Activated naive CD4-positive, alpha-beta T cell treated with anti-CD3 and anti-CD28 coated beads, Interleukin-2, amount 50 U/mL, for 72 hours (primary cell): ENCODE results near the gene EPM2A. TPM values are rescaled to one million over a fixed set of nuclear protein-coding genes. Genes with fewer than 3 reads are reported as not detected.

Source experiments
- ATAC-seq, 2 donors: fragments of 150-1000 bp; cut with Tn5 transposase; 2 replicates each; pipeline ENCODE4 v1.10.0; 2021; ENCODE audit warnings: mild to moderate bottlenecking in 2 of 2, moderate library complexity in 2 of 2
- DNase-seq, 2 donors: peaks; one replicate each; pipeline ENCODE4 v3.0.0; 2021 to 2022; ENCODE audit warnings: low spot score in 2 of 2
- H3K27ac Mint-ChIP-seq, 2 donors: one replicate each; pipeline ENCODE4 v1.8.0; 2022; ENCODE audit warnings: mild to moderate bottlenecking in 2 of 2, mixed read lengths in 2 of 2
- H3K36me3 Mint-ChIP-seq, 2 donors: one replicate each; pipeline ENCODE4 v1.8.0; 2022; ENCODE audit warnings: mixed read lengths in 2 of 2
- H3K9me3 Mint-ChIP-seq, 2 donors: one replicate each; pipeline ENCODE4 v1.8.0; 2022; ENCODE audit warnings: mixed read lengths in 2 of 2
- total RNA-seq, 2 donors: library from RNA; stranded (reverse); gene quantifications; one replicate each; pipeline ENCODE4 v1.2.3, GENCODE V29; 2022

EPM2A gene
- total RNA-seq, 2 donors from 2014 or later = 7.4 to 9.8 TPM

- peaks cover 0 to 5% of the 10 kb centered on the region in 2 donors for H3K36me3 Mint-ChIP-seq
- H3K27ac Mint-ChIP-seq = peak overlapping the region in 1 of 2 donors; percentile 99
- ATAC-seq (no peak), DNase-seq (no peak)
- H3K9me3 Mint-ChIP-seq = no peaks in the 10 kb centered on the region
Measured at GRCh38 chr6:145736661-145737144, 1.4 kb upstream of the EPM2A start.

GRCh38 chr6:145734486-145735355 is 599 bp downstream of the EPM2A start:
- DNase-seq = peak; percentile 65 to 83
- ATAC-seq = peak; percentile 70 to 80
- Mint-ChIP-seq H3K9me3 (peaks cover 7 to 13% of the 10 kb centered on the region in 2 donors), H3K36me3 (peaks cover 9 to 11% of the 10 kb centered on the region in 2 donors), H3K27ac (peak overlapping the region; percentile 97)

- Mint-ChIP-seq H3K36me3 (peaks cover 16 to 18% of the 10 kb centered on the region in 2 donors), H3K9me3 (peaks cover 10 to 17% of the 10 kb centered on the region in 2 donors), H3K27ac (peak overlapping the region in 1 of 2 donors; percentile 97)
- ATAC-seq (no peak), DNase-seq (no peak)
Measured at GRCh38 chr6:145733810-145734209, 1.5 kb downstream of the EPM2A start.

GRCh38 chr6:145733207-145733606 is 2.1 kb downstream of the EPM2A start:
- peaks cover 13 to 21% of the 10 kb centered on the region in 2 donors for H3K9me3 Mint-ChIP-seq
- no peak for DNase-seq
- H3K36me3 Mint-ChIP-seq = peaks cover 21 to 24% of the 10 kb centered on the region in 2 donors
- no peak for ATAC-seq
- H3K27ac Mint-ChIP-seq = no peak overlapping the region

GRCh38 chr6:145731447-145731846 is 3.9 kb downstream of the EPM2A start:
- peaks cover 13 to 27% of the 10 kb centered on the region in 2 donors for H3K9me3 Mint-ChIP-seq
- DNase-seq = no peak
- H3K36me3 Mint-ChIP-seq = peaks cover 23 to 31% of the 10 kb centered on the region in 2 donors
- no peak overlapping the region for H3K27ac Mint-ChIP-seq
- ATAC-seq = no peak

GRCh38 chr6:145729887-145730286 is 5.4 kb downstream of the EPM2A start:
- Mint-ChIP-seq H3K27ac (no peak overlapping the region), H3K9me3 (peaks cover 13 to 27% of the 10 kb centered on the region in 2 donors), H3K36me3 (peaks cover 18 to 31% of the 10 kb centered on the region in 2 donors)
- no peak for DNase-seq
- no peak for ATAC-seq

- ATAC-seq = no peak
- DNase-seq = no peak
Measured at GRCh38 chr6:145728444-145729385, 6.6 kb downstream of the EPM2A start.

GRCh38 chr6:145727817-145728388 is 7.4 kb downstream of the EPM2A start:
- Mint-ChIP-seq H3K36me3 (peaks cover 18 to 31% of the 10 kb centered on the region in 2 donors), H3K9me3 (peaks cover 13 to 27% of the 10 kb centered on the region in 2 donors), H3K27ac (peak overlapping the region in 1 of 2 donors; percentile 56)
- ATAC-seq = peak in 1 of 2 donors; percentile 69
- no peak for DNase-seq

More at GRCh38 chr6:145728444-145729385, 6.6 kb downstream of the EPM2A start:
- H3K36me3 Mint-ChIP-seq = peaks cover 18 to 31% of the 10 kb centered on the region in 2 donors
- H3K9me3 Mint-ChIP-seq = peaks cover 13 to 27% of the 10 kb centered on the region in 2 donors
- H3K27ac Mint-ChIP-seq = no peak overlapping the region

GRCh38 chr6:145725570-145725969 is 9.8 kb downstream of the EPM2A start:
- H3K9me3 Mint-ChIP-seq = peaks cover 17 to 26% of the 10 kb centered on the region in 2 donors
- no peak overlapping the region for H3K27ac Mint-ChIP-seq
- H3K36me3 Mint-ChIP-seq = peaks cover 24 to 40% of the 10 kb centered on the region in 2 donors
- DNase-seq (no peak), ATAC-seq (peak in 1 of 2 donors; percentile 82)

GRCh38 chr6:145723646-145724045 is 11.7 kb downstream of the EPM2A start:
- ATAC-seq = no peak
- DNase-seq = no peak
- Mint-ChIP-seq H3K27ac (no peak overlapping the region), H3K9me3 (peaks cover 7 to 14% of the 10 kb centered on the region in 2 donors), H3K36me3 (peaks cover 12 to 20% of the 10 kb centered on the region in 2 donors)

DNA sequence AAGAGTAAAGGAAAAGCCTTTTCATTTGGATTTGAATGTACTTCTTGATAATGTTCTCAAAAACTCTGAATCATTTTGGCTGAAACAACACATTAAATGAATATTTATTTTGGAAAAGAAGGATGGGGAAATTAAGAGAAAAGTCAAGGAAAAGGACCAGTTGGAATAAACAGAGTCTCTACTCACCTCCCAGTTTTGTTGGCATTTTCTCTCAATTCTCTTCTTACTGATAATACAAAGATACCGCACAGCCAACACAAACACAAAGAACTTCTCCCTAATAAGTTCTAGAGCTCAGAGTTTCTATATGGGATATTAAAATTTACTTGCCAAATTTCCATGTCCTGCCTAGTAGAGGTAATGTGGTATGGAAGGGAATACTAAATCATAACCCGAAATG is 13.1 kb downstream of the EPM2A start:
- DNase-seq (no peak), ATAC-seq (no peak)
- Mint-ChIP-seq H3K36me3 (peaks cover 6 to 10% of the 10 kb centered on the region in 2 donors), H3K27ac (no peak overlapping the region), H3K9me3 (peaks cover 4 to 5% of the 10 kb centered on the region in 2 donors)

- H3K9me3 Mint-ChIP-seq = peaks cover 7 to 13% of the 10 kb centered on the region in 2 donors
- DNase-seq = no peak
- ATAC-seq = no peak
- no peak overlapping the region for H3K27ac Mint-ChIP-seq
- peaks cover 15 to 20% of the 10 kb centered on the region in 2 donors for H3K36me3 Mint-ChIP-seq
Measured at GRCh38 chr6:145721144-145721543, 14.2 kb downstream of the EPM2A start.

DNA sequence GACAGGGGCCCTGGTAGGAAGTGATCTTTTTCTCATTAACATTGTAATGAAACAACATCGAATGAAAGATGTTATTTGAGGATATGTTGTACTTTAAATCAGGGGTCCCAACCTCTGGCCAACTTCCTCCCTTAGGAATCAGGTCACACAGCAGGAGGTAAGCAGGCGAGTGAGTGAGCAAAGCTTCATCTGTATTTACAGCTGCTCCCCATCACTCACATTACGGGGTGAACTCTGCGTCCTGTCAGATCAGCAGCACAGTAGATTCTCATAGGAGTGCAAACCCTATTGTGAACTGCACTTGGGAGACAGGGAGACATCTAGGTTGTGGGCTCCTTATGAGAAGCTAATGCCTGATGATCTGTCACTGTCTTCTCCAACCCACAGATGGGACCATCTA is 19.9 kb downstream of the EPM2A start:
- ATAC-seq = no peak
- no peak overlapping the region for H3K27ac Mint-ChIP-seq
- no peak for DNase-seq
- peaks cover 29 to 34% of the 10 kb centered on the region in 2 donors for H3K36me3 Mint-ChIP-seq
- H3K9me3 Mint-ChIP-seq = peaks cover 13 to 28% of the 10 kb centered on the region in 2 donors

GRCh38 chr6:145714731-145715130 is 20.6 kb downstream of the EPM2A start:
- Mint-ChIP-seq H3K27ac (no peak overlapping the region), H3K9me3 (peaks cover 13 to 28% of the 10 kb centered on the region in 2 donors), H3K36me3 (peaks cover 29 to 34% of the 10 kb centered on the region in 2 donors)
- ATAC-seq (no peak), DNase-seq (no peak)

GRCh38 chr6:145713773-145714172 is 21.5 kb downstream of the EPM2A start:
- peaks cover 13 to 28% of the 10 kb centered on the region in 2 donors for H3K9me3 Mint-ChIP-seq
- DNase-seq (no peak), ATAC-seq (no peak)
- peaks cover 34 to 37% of the 10 kb centered on the region in 2 donors for H3K36me3 Mint-ChIP-seq
- H3K27ac Mint-ChIP-seq = no peak overlapping the region

GRCh38 chr6:145711372-145711771 is 23.9 kb downstream of the EPM2A start:
- peaks cover 9 to 26% of the 10 kb centered on the region in 2 donors for H3K9me3 Mint-ChIP-seq
- H3K27ac Mint-ChIP-seq = no peak overlapping the region
- DNase-seq = no peak
- H3K36me3 Mint-ChIP-seq = peaks cover 39 to 40% of the 10 kb centered on the region in 2 donors
- no peak for ATAC-seq
